Measurements from ENCODE around the gene UPK2. TPM values are rescaled to one million over a fixed set of nuclear protein-coding genes. Genes with fewer than 3 reads are reported as not detected.

The UPK2 gene
- polyA plus RNA-seq, 1 of the 3 experiments (the other 2 are of a cell fraction): 0.15 TPM

DNA sequence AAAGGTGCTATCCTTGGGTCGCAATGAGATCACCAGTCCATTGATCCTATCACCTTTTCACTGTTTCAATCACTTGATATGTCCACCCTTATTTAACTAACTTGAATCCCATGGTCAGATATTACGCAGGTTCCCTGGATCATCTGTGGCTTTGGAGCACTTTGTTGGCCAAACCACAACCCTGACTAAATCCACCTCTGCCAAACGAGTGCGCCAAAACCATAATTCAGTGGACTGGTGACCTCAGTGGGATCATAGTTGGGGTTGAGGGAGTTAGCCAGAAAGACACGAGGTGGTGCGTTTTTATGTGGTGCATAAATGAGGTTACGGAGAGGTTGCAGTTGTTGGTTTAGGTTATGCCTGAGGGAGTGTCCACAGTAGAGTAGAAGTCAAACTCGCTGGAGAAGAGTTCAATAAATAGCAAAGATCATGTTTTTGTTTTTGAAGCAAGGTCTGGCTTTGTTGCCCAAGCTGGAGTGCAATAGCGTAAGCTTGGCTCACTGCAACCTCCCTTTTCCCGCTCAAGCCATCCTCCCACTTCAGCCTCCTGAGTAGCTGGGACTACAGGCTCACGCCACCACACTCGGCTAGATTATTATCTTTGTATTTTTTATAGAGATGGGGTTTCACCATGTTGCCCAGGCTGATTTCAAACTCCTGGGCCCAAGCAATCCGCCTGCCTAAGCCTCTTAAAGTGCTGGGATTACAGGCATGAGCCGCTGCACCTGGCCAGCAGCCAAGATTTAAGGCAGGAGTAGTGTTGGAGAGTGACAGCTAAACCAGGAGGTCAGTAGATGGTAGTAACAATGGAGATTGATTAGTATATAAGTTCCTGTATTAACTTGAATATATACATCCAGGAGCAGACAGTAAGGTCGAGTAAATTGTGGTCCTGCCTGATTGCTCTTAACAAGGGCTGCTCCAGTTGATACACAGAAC, 19.9 kb downstream of the UPK2 start:
- no peaks in the 10 kb centered on the region for H3K79me2 ChIP-seq (ENCODE audit: insufficient read depth)
- H2AFZ ChIP-seq (ENCODE audit: low read depth): no peak overlapping the region
- no peaks in the 10 kb centered on the region; the same call in 1 of the 2 replicates for H3K27me3 ChIP-seq (ENCODE audit: insufficient read depth)
- H3K9me2 ChIP-seq: no peaks in the 10 kb centered on the region
- H3K4me1 ChIP-seq (ENCODE audit: control insufficient read depth in 1 of 2, insufficient read depth in 2 of 2, low read depth in 1 of 2, low read length in 1 of 2): no peaks in the 10 kb centered on the region
- H3K9ac ChIP-seq: no peak overlapping the region
- H3K27ac ChIP-seq (ENCODE audit: low read depth in 2 of 2, low read length in 1 of 2): no peak overlapping the region
- TF ChIP-seq NRF1 (IDR thresholded peaks at IDR 0.05; ENCODE audit: low read depth, low read length) (no peak), TEAD4 (IDR thresholded peaks at IDR 0.05; ENCODE audit: borderline replicate concordance, insufficient read depth) (no peak), NFIC (IDR thresholded peaks at IDR 0.05; ENCODE audit: borderline replicate concordance) (peak; percentile 37; the same call in 1 of the 2 replicates)
- H3K4me3 ChIP-seq (ENCODE audit: low read depth in 2 of 2, low read length in 1 of 2): no peak overlapping the region
- no peaks in the 10 kb centered on the region for H3F3A ChIP-seq (replicated peaks; ENCODE audit: insufficient read depth)
- no peaks in the 10 kb centered on the region for H3K36me3 ChIP-seq (replicated peaks in 1 of 2; ENCODE audit: control insufficient read depth in 1 of 2, insufficient read depth in 2 of 2, low read length in 1 of 2)
- WGBS (ENCODE audit: low lambda C conversion rate): 68% methylated on average over 15 of the region's 15 CpGs
- no peaks in the 10 kb centered on the region for H3K9me3 ChIP-seq
- POLR2A ChIA-PET: no interaction called here
- CTCF ChIA-PET: no interaction called here
- no peak overlapping the region for H3K4me2 ChIP-seq
- no peaks in the 10 kb centered on the region for H4K20me1 ChIP-seq (ENCODE audit: insufficient read depth)
- no peak for DNase-seq

DNA sequence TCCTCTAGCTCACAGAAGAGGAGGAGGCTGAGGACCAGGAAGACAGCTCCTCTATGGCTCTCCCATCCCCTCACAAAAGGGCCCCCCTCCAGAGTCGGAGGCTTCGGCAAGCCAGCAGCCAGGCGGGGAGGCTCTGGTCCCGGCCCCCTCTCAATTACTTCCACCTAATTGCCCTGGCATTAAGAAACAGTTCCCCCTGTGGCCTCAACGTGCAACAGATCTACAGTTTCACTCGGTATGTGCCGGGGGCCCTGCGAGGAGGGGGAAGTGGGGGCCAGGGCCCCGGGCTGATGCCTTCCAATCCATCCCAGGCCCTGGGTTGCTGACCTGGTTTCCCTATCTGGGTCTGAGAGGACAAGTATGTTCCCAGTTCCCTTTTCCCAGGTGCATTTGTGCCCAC, 23.3 kb downstream of the UPK2 start:
- H3K4me2 ChIP-seq: no peak overlapping the region
- ChIA-PET POLR2A (no interaction called here), CTCF (interaction anchor here (1.2 kb wide), 1 partner anchor 49 kb away, joined by 4 read pairs; no protein-coding TSS in a partner anchor)
- H2AFZ ChIP-seq (ENCODE audit: low read depth): no peak overlapping the region
- no peaks in the 10 kb centered on the region for H3K4me1 ChIP-seq (ENCODE audit: control insufficient read depth in 1 of 2, insufficient read depth in 2 of 2, low read depth in 1 of 2, low read length in 1 of 2)
- H3F3A ChIP-seq (replicated peaks; ENCODE audit: insufficient read depth): no peaks in the 10 kb centered on the region
- WGBS (ENCODE audit: low lambda C conversion rate): 65% methylated on average over 9 of the region's 9 CpGs
- H3K27ac ChIP-seq (ENCODE audit: low read depth in 2 of 2, low read length in 1 of 2): no peak overlapping the region
- H3K4me3 ChIP-seq (ENCODE audit: low read depth in 2 of 2, low read length in 1 of 2): no peak overlapping the region
- H3K9me2 ChIP-seq: no peaks in the 10 kb centered on the region
- DNase-seq: no peak
- H3K9ac ChIP-seq: no peak overlapping the region
- H3K79me2 ChIP-seq (ENCODE audit: insufficient read depth): no peaks in the 10 kb centered on the region
- H3K36me3 ChIP-seq (replicated peaks in 1 of 2; ENCODE audit: control insufficient read depth in 1 of 2, insufficient read depth in 2 of 2, low read length in 1 of 2): no peaks in the 10 kb centered on the region
- H3K9me3 ChIP-seq: no peaks in the 10 kb centered on the region
- no peaks in the 10 kb centered on the region; the same call in 1 of the 2 replicates for H3K27me3 ChIP-seq (ENCODE audit: insufficient read depth)
- no peak for TF ChIP-seq TEAD4 (IDR thresholded peaks at IDR 0.05; ENCODE audit: borderline replicate concordance, insufficient read depth)
- no peak for TF ChIP-seq YY1 (IDR thresholded peaks at IDR 0.05; ENCODE audit: low read depth)
- TF ChIP-seq, protein P1, sequence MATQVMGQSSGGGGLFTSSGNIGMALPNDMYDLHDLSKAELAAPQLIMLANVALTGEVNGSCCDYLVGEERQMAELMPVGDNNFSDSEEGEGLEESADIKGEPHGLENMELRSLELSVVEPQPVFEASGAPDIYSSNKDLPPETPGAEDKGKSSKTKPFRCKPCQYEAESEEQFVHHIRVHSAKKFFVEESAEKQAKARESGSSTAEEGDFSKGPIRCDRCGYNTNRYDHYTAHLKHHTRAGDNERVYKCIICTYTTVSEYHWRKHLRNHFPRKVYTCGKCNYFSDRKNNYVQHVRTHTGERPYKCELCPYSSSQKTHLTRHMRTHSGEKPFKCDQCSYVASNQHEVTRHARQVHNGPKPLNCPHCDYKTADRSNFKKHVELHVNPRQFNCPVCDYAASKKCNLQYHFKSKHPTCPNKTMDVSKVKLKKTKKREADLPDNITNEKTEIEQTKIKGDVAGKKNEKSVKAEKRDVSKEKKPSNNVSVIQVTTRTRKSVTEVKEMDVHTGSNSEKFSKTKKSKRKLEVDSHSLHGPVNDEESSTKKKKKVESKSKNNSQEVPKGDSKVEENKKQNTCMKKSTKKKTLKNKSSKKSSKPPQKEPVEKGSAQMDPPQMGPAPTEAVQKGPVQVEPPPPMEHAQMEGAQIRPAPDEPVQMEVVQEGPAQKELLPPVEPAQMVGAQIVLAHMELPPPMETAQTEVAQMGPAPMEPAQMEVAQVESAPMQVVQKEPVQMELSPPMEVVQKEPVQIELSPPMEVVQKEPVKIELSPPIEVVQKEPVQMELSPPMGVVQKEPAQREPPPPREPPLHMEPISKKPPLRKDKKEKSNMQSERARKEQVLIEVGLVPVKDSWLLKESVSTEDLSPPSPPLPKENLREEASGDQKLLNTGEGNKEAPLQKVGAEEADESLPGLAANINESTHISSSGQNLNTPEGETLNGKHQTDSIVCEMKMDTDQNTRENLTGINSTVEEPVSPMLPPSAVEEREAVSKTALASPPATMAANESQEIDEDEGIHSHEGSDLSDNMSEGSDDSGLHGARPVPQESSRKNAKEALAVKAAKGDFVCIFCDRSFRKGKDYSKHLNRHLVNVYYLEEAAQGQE (IDR thresholded peaks at IDR 0.05; ENCODE audit: low read depth, low read length): no peak
- TF ChIP-seq, protein P2, sequence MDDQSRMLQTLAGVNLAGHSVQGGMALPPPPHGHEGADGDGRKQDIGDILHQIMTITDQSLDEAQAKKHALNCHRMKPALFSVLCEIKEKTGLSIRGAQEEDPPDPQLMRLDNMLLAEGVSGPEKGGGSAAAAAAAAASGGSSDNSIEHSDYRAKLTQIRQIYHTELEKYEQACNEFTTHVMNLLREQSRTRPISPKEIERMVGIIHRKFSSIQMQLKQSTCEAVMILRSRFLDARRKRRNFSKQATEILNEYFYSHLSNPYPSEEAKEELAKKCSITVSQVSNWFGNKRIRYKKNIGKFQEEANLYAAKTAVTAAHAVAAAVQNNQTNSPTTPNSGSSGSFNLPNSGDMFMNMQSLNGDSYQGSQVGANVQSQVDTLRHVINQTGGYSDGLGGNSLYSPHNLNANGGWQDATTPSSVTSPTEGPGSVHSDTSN (IDR thresholded peaks at IDR 0.05): no peak
- no peak for TF ChIP-seq TAF1 (IDR thresholded peaks at IDR 0.05; ENCODE audit: borderline replicate concordance, low read depth, low read length)
- no peak for TF ChIP-seq NFIC (IDR thresholded peaks at IDR 0.05; ENCODE audit: borderline replicate concordance)
- TF ChIP-seq, protein P3, sequence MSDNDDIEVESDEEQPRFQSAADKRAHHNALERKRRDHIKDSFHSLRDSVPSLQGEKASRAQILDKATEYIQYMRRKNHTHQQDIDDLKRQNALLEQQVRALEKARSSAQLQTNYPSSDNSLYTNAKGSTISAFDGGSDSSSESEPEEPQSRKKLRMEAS (IDR thresholded peaks at IDR 0.05; ENCODE audit: low read depth): no peak
- TF ChIP-seq SIN3A (IDR thresholded peaks at IDR 0.05; ENCODE audit: borderline replicate concordance, low read depth, low read length): no peak
- no peak for TF ChIP-seq SMC3 (IDR thresholded peaks at IDR 0.05; ENCODE audit: low read depth, low read length)
- TF ChIP-seq FOXJ3 (CRISPR knock-in tag; IDR thresholded peaks at IDR 0.05): no peak
- TF ChIP-seq EZH2phosphoT487 (IDR thresholded peaks at IDR 0.05; ENCODE audit: borderline replicate concordance, low read depth): no peak
- TF ChIP-seq NRF1 (IDR thresholded peaks at IDR 0.05; ENCODE audit: low read depth, low read length): no peak
- TF ChIP-seq, protein P4, sequence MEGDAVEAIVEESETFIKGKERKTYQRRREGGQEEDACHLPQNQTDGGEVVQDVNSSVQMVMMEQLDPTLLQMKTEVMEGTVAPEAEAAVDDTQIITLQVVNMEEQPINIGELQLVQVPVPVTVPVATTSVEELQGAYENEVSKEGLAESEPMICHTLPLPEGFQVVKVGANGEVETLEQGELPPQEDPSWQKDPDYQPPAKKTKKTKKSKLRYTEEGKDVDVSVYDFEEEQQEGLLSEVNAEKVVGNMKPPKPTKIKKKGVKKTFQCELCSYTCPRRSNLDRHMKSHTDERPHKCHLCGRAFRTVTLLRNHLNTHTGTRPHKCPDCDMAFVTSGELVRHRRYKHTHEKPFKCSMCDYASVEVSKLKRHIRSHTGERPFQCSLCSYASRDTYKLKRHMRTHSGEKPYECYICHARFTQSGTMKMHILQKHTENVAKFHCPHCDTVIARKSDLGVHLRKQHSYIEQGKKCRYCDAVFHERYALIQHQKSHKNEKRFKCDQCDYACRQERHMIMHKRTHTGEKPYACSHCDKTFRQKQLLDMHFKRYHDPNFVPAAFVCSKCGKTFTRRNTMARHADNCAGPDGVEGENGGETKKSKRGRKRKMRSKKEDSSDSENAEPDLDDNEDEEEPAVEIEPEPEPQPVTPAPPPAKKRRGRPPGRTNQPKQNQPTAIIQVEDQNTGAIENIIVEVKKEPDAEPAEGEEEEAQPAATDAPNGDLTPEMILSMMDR (IDR thresholded peaks at IDR 0.05): no peak
- no peaks in the 10 kb centered on the region for H4K20me1 ChIP-seq (ENCODE audit: insufficient read depth)
